Activated CD4-positive, CD25-positive, alpha-beta regulatory T cell (primary cell): ENCODE results near the gene BMP5.

Experiments used
- DNase-seq, 4 experiments: peaks; one replicate each; lab custom pipeline; 2025; lab: John Stamatoyannopoulos, UW

Gene BMP5

GRCh38 chr6:55713436-55713835, 162.0 kb downstream of the BMP5 start:
- no peak for DNase-seq

- DNase-seq, result no peak
Measured at GRCh38 chr6:55708711-55709110, 166.7 kb downstream of the BMP5 start.

GRCh38 chr6:55705451-55706440, 169.6 kb downstream of the BMP5 start:
- DNase-seq, result no peak

- DNase-seq, result no peak
Measured at GRCh38 chr6:55704421-55704820, 171.0 kb downstream of the BMP5 start.
